GM23338 (cell line): ENCODE results near the gene PROSER2. TPM values are rescaled to one million over a fixed set of nuclear protein-coding genes. Genes with fewer than 3 reads are reported as not detected.
A peak's percentile ranks its signal among the peaks of the same experiment; 100 is the strongest.

Experiments used
- ATAC-seq: fragments of 200-7000 bp; cut with Tn5 transposase; 3 replicates; pipeline ENCODE4 v1.9.1; 2020
- DNase-seq: peaks from one replicate; pipeline ENCODE4 v3.0.0-alpha.2; 2015; ENCODE audit warnings: low spot score
- H2AFZ ChIP-seq: fragments of 200-600 bp; sonication (generic); 2 replicates; pipeline ENCODE4 v1.8.0; 2016; ENCODE audit warnings: antibody characterized with exemption, mild to moderate bottlenecking, moderate library complexity
- H3F3A ChIP-seq: fragments of 200-600 bp; sonication (generic); replicated peaks from 2 replicates; pipeline ENCODE4 v1.8.0; 2017; ENCODE audit warnings: antibody characterized with exemption, mixed run types, low read depth
- H3K27ac ChIP-seq: fragments of 200-600 bp; sonication (generic); 2 replicates; pipeline ENCODE4 v1.6.1; 2016; ENCODE audit warnings: low read depth
- H3K27me3 ChIP-seq: fragments of 200-600 bp; sonication (generic); 2 replicates; pipeline ENCODE4 v1.8.0; 2016; ENCODE audit warnings: mild to moderate bottlenecking, mixed run types, moderate library complexity; ENCODE audit not compliant: insufficient read depth
- H3K36me3 ChIP-seq: fragments of 200-600 bp; sonication (generic); 2 replicates; pipeline ENCODE4 v1.8.0; 2016; ENCODE audit warnings: mild to moderate bottlenecking; ENCODE audit not compliant: insufficient read depth
- H3K4me1 ChIP-seq: fragments of 200-600 bp; sonication (generic); 2 replicates; pipeline ENCODE4 v1.8.0; 2016; ENCODE audit warnings: mild to moderate bottlenecking, moderate library complexity; ENCODE audit not compliant: insufficient read depth
- H3K4me2 ChIP-seq: fragments of 200-600 bp; sonication (generic); 2 replicates; pipeline ENCODE4 v1.7.1; 2017; ENCODE audit warnings: mixed run types
- H3K4me3 ChIP-seq: fragments of 200-600 bp; sonication (generic); 2 replicates; pipeline ENCODE4 v1.6.1; 2016; ENCODE audit warnings: mixed run types
- H3K79me2 ChIP-seq: fragments of 200-600 bp; sonication (generic); replicated peaks from 2 replicates; pipeline ENCODE4 v1.8.0; 2017; ENCODE audit warnings: mild to moderate bottlenecking; ENCODE audit not compliant: insufficient read depth
- H3K9me2 ChIP-seq: fragments of 200-600 bp; sonication (generic); 2 replicates; pipeline ENCODE4 v1.8.0; 2017; ENCODE audit not compliant: insufficient read depth
- H4K20me1 ChIP-seq: fragments of 200-600 bp; sonication (generic); replicated peaks from 2 replicates; pipeline ENCODE4 v1.8.0; 2017; ENCODE audit warnings: mild to moderate bottlenecking; ENCODE audit not compliant: insufficient read depth
- H3K27ac Mint-ChIP-seq: 2 replicates; pipeline ENCODE4 v1.8.0; 2020; ENCODE audit warnings: inconsistent platforms, mild to moderate bottlenecking, moderate library complexity, mixed read lengths
- H3K27me3 Mint-ChIP-seq: 3 replicates; pipeline ENCODE4 v1.8.0; 2022; ENCODE audit warnings: low read depth, mild to moderate bottlenecking, moderate library complexity, mixed read lengths, inconsistent platforms; ENCODE audit not compliant: insufficient read depth, poor library complexity
- H3K36me3 Mint-ChIP-seq: 3 replicates; pipeline ENCODE4 v1.8.0; 2021; ENCODE audit warnings: low read depth, mild to moderate bottlenecking, inconsistent platforms, moderate library complexity, mixed read lengths
- H3K4me1 Mint-ChIP-seq: 3 replicates; pipeline ENCODE4 v1.8.0; 2020; ENCODE audit warnings: mild to moderate bottlenecking, inconsistent platforms, mixed read lengths
- H3K4me3 Mint-ChIP-seq: 3 replicates; pipeline ENCODE4 v1.8.0; 2021; ENCODE audit warnings: moderate library complexity, mild to moderate bottlenecking, inconsistent platforms, mixed read lengths
- H3K9me3 Mint-ChIP-seq: 3 replicates; pipeline ENCODE4 v1.8.0; 2020; ENCODE audit warnings: moderate library complexity, mild to moderate bottlenecking, inconsistent platforms, mixed read lengths
- CTCF ChIP-seq, 2 experiments: fragments of 200-600 bp in 1 of 2; sonication (generic) in 1 of 2; conservative IDR thresholded peaks; 2 replicates each; pipeline versions ENCODE4 v1.5.1 to v1.6.1; 2016 to 2017; ENCODE audit warnings: antibody characterized with exemption in 2 of 2, low read depth in 2 of 2, mild to moderate bottlenecking in 2 of 2, moderate library complexity in 1 of 2
- EZH2phosphoT487 ChIP-seq: fragments of 200-600 bp; sonication (generic); IDR thresholded peaks from one replicate; pipeline ENCODE4 v1.8.1; 2018; ENCODE audit warnings: antibody characterized with exemption; ENCODE audit not compliant: unreplicated experiment
- JUNB ChIP-seq: IDR thresholded peaks from one replicate; pipeline ENCODE4 v1.6.1; 2016; ENCODE audit warnings: antibody characterized with exemption; ENCODE audit not compliant: unreplicated experiment
- NANOG ChIP-seq: IDR thresholded peaks from 2 replicates; pipeline ENCODE4 v1.6.1; 2016; ENCODE audit warnings: antibody characterized with exemption, borderline replicate concordance
- POLR2AphosphoS5 ChIP-seq: IDR thresholded peaks from 2 replicates; pipeline ENCODE4 v1.6.1; 2016; ENCODE audit warnings: antibody characterized with exemption, low read depth
- ZNF114 ChIP-seq: fragments of 250-450 bp; sonication (Bioruptor Pico); IDR thresholded peaks from 2 replicates; pipeline ENCODE4 v1.5.0; 2020; ENCODE audit warnings: mild to moderate bottlenecking, moderate library complexity
- polyA plus RNA-seq: library from polyadenylated mRNA; unstranded; fragments of >200 nt; fragmentation: Nextera tagmentation; extraction: Ambion mirVana; gene quantifications from 2 replicates; pipeline ENCODE4 v1.2.1, GENCODE V29; 2016
- total RNA-seq: library from RNA; depleted of rRNA; stranded (reverse); fragments of >200 nt; shearing (Covaris generic); gene quantifications from 2 replicates; pipeline ENCODE4 v1.2.3, GENCODE V29; 2014
- TF ChIP-seq, protein P1 (sequence below): fragments of 250-450 bp; sonication (Bioruptor Pico); IDR thresholded peaks from 2 replicates; pipeline ENCODE4 v1.5.0; 2020; ENCODE audit warnings: mild to moderate bottlenecking, moderate library complexity

The PROSER2 gene
- total and polyA plus RNA-seq, 2 experiments from 2014 or later = 4.2 to 10.8 TPM

DNA sequence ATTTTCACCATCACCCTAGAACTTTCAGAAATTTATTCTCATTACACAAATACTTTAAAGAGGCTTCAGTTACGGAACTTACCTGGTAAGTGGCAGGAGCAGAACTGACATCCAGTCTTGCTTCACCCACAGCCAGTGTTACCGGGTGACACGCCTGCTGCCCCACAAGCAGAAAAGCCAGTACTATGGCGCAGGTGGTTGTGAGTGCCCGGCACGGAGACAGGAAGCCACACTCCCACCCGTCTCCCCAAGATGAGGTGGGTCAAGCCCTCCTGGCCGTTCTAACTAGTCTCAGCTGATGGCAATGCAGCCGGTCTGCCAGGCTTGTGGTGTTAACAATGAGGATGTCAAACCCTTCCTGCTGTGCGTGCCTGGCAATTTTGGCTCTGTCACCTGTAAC is 86.9 kb downstream of the PROSER2 start (continued):
- TF ChIP-seq, protein P1, sequence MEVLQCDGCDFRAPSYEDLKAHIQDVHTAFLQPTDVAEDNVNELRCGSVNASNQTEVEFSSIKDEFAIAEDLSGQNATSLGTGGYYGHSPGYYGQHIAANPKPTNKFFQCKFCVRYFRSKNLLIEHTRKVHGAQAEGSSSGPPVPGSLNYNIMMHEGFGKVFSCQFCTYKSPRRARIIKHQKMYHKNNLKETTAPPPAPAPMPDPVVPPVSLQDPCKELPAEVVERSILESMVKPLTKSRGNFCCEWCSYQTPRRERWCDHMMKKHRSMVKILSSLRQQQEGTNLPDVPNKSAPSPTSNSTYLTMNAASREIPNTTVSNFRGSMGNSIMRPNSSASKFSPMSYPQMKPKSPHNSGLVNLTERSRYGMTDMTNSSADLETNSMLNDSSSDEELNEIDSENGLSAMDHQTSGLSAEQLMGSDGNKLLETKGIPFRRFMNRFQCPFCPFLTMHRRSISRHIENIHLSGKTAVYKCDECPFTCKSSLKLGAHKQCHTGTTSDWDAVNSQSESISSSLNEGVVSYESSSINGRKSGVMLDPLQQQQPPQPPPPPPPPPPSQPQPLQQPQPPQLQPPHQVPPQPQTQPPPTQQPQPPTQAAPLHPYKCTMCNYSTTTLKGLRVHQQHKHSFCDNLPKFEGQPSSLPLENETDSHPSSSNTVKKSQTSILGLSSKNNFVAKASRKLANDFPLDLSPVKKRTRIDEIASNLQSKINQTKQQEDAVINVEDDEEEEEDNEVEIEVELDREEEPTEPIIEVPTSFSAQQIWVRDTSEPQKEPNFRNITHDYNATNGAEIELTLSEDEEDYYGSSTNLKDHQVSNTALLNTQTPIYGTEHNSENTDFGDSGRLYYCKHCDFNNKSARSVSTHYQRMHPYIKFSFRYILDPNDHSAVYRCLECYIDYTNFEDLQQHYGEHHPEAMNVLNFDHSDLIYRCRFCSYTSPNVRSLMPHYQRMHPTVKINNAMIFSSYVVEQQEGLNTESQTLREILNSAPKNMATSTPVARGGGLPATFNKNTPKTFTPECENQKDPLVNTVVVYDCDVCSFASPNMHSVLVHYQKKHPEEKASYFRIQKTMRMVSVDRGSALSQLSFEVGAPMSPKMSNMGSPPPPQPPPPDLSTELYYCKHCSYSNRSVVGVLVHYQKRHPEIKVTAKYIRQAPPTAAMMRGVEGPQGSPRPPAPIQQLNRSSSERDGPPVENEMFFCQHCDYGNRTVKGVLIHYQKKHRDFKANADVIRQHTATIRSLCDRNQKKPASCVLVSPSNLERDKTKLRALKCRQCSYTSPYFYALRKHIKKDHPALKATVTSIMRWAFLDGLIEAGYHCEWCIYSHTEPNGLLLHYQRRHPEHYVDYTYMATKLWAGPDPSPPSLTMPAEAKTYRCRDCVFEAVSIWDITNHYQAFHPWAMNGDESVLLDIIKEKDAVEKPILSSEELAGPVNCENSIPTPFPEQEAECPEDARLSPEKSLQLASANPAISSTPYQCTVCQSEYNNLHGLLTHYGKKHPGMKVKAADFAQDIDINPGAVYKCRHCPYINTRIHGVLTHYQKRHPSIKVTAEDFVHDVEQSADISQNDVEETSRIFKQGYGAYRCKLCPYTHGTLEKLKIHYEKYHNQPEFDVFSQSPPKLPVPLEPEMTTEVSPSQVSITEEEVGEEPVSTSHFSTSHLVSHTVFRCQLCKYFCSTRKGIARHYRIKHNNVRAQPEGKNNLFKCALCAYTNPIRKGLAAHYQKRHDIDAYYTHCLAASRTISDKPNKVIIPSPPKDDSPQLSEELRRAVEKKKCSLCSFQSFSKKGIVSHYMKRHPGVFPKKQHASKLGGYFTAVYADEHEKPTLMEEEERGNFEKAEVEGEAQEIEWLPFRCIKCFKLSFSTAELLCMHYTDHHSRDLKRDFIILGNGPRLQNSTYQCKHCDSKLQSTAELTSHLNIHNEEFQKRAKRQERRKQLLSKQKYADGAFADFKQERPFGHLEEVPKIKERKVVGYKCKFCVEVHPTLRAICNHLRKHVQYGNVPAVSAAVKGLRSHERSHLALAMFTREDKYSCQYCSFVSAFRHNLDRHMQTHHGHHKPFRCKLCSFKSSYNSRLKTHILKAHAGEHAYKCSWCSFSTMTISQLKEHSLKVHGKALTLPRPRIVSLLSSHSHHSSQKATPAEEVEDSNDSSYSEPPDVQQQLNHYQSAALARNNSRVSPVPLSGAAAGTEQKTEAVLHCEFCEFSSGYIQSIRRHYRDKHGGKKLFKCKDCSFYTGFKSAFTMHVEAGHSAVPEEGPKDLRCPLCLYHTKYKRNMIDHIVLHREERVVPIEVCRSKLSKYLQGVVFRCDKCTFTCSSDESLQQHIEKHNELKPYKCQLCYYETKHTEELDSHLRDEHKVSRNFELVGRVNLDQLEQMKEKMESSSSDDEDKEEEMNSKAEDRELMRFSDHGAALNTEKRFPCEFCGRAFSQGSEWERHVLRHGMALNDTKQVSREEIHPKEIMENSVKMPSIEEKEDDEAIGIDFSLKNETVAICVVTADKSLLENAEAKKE (CRISPR knock-in tag) = no peak

DNA sequence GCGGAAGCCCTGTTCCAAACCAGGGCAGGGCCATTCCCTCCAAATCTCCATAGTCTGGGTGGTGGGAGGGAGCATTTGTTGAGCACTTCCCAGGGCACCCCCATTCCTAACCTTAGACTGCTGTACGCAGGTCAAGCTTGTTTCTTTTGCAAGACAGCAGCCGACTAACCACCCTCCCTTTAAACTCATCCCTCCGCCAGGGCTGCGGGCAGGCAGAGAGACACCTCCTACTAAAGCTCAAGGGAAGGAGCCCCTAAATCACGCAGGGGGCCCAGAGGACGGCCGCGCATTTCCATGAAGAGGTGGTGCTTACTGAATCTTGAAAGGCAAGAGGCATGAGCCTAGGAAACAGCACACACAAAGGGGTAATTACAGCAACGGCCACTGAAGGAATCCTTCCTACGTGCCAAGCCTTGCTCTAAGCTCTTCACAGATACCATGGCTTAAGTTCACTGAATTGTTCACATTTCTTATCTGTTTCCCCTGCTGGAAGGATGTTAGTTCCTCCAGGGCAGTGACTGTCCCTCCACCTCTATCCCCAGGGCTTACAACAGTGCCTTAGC is 90.0 kb downstream of the PROSER2 start:
- peak; percentile 56 for ATAC-seq
- peak overlapping the region; percentile 57; the same call in 1 of the 2 replicates for H3K4me2 ChIP-seq
- TF ChIP-seq JUNB (no peak), CTCF (conservative IDR thresholded peaks at IDR 0.05; ENCODE audit: low read depth in 2 of 2) (no peak), EZH2phosphoT487 (no peak), NANOG (no peak), POLR2AphosphoS5 (no peak), ZNF114 (CRISPR knock-in tag) (no peak)
- TF ChIP-seq, protein P1 (CRISPR knock-in tag) = no peak

More for the DNA sequence above, 90.0 kb downstream of the PROSER2 start:
- H3K79me2 ChIP-seq = no peaks in the 10 kb centered on the region
- H3K36me3 ChIP-seq = no peaks in the 10 kb centered on the region
- Mint-ChIP-seq H3K27me3 (peaks cover 10% of the 10 kb centered on the region), H3K36me3 (no peaks in the 10 kb centered on the region), H3K4me1 (peaks cover 9% of the 10 kb centered on the region), H3K9me3 (no peaks in the 10 kb centered on the region), H3K27ac (0 out of 2 replicates have a peak overlapping the region, but pooled peaks have one; percentile 40), H3K4me3 (no peak overlapping the region)
- no peaks in the 10 kb centered on the region for H3K27me3 ChIP-seq
- H4K20me1 ChIP-seq = no peaks in the 10 kb centered on the region
- peak; percentile 57 for DNase-seq
- H2AFZ ChIP-seq = peak overlapping the region; percentile 94
- 0 out of 2 replicates have a peak, but pooled peaks cover 2% of the 10 kb centered on the region for H3F3A ChIP-seq
- H3K9me2 ChIP-seq = no peaks in the 10 kb centered on the region
- 0 out of 2 replicates have a peak overlapping the region, but pooled peaks have one; percentile 17 for H3K4me3 ChIP-seq
- peaks cover 8% of the 10 kb centered on the region; the same call in 1 of the 2 replicates for H3K4me1 ChIP-seq
- 0 out of 2 replicates have a peak overlapping the region, but pooled peaks have one; percentile 32 for H3K27ac ChIP-seq
